HG02678 (cell line): ENCODE measurements around the gene TRIM74.
"Not testable (repeated sequence)": the region's sequence is repeated elsewhere in the genome, so short reads cannot be mapped to it uniquely, and the experiment has no call there.

ENCODE experiments used
- ATAC-seq: cut with Tn5 transposase; IDR thresholded peaks from one replicate; pipeline ENCODE4 v1.9.1; 2021; ENCODE audit warnings: mild to moderate bottlenecking, moderate library complexity; ENCODE audit not compliant: unreplicated experiment

TRIM74 gene

DNA sequence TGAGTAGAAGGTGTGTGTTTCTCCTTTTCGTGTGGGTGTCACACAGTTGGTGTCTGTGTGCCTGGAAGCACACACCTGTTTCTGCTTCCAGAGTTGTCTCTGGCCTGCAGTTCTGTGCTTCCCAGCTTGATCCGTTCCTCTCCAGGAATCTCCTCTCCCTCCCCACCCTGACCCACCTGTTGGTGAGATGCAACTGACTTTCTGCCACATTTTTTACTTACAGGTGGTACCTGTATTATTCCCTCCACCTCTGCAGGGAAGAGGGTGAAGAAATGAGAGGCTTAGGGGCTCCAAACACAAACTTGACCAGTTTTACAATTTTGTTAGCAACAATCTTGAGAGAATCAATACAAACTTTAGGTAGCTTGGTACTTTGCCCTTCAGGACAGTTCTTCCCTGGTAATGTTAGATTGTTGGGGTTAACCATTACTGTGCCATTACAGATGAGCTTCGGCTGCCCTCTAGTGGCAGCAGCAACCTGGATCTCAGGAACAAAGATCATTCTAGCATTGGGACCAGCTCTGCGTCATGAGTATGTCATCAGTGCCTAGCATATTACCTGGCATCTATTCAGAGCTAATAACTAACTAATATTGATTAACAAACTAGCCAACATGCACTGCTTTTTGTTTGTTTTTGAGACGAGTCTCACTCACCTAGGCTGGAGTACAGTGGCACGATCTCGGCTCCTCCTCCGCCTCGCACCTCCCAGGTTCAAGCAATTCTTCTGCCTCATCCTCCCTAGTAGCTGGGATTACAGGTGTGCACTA, 54.3 kb downstream of the TRIM74 start:
- ATAC-seq: peak; percentile 84

DNA sequence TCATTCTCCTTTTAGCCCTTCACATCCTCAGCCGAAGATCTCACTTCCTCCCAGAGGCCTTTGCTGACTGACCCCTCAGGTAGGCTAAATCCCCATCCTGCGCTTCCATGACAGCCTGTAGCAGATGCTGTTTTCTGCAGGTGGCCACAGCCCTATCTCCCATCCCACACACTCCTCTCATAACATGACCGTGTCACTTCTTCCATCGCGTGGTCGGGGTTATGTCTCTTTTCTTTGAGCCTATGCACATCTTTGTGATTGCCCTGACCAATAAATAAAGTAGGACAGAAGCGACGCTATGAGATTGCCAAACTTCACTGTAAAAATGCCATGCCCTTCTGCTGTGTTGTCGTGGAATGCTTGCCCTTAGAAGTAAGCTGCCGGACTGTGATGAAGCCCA, 55.5 kb downstream of the TRIM74 start:
- not testable (repeated sequence) for ATAC-seq

DNA sequence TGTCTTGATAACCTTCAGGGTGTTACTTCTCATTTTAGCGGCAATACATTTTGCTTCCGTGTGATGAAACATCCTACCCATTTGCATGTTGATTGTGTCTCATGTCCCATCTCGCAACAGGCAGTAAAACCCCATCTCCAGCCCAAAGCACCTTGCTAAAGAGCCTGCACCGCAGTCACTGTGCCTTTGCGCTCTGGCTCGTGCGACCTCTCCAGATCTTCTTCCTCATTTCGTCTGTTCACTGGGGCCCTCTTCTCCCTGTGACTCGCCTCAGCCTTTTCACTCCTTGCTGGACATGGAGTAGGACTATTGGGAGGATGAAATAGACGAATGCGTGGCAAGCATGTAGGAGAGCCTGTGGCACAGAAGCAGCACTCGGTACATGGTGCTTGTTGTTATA, 57.9 kb downstream of the TRIM74 start:
- ATAC-seq: not testable (repeated sequence)
